ENCODE data around the gene GNE.

Gene GNE

DNA sequence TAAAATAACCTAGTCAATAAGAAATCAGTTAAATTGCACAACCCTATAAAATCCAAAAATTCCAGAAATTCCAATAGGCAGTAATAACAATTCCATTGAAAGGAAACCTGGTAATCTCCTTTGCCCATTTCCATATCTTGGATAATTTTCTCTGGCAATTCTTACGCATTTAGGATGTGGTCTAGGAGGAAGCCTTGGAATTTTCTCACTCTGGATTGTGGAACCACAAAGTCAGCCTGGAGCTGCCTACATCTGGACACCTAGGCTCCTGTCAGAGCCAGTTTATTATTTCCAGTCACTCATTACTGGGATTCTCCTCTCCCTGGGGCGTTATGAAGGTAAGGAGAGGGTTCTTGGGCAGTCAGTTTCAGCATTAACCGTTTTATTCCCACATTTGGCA is 40.3 kb upstream of the GNE start:
- no peak for TF ChIP-seq YY1 (IDR thresholded peaks at IDR 0.05; ENCODE audit: low read depth)
- no peak for TF ChIP-seq MAX (IDR thresholded peaks at IDR 0.05)
- TF ChIP-seq EGR1 (IDR thresholded peaks at IDR 0.05), result no peak
- TF ChIP-seq ZBTB7A (IDR thresholded peaks at IDR 0.05; ENCODE audit: low read depth), result no peak
- TF ChIP-seq NFIC (IDR thresholded peaks at IDR 0.05), result no peak
- TF ChIP-seq TCF12 (IDR thresholded peaks at IDR 0.05; ENCODE audit: low read depth), result no peak
- no peak for TF ChIP-seq RAD21 (IDR thresholded peaks at IDR 0.05; ENCODE audit: low read depth)
- no peak for TF ChIP-seq CREB1 (IDR thresholded peaks at IDR 0.05; ENCODE audit: low read depth)
- no peak for TF ChIP-seq FOXM1 (IDR thresholded peaks at IDR 0.05; ENCODE audit: borderline replicate concordance, low read depth)
- no peak for TF ChIP-seq REST (IDR thresholded peaks at IDR 0.05; ENCODE audit: low read depth)
- no peak for TF ChIP-seq EP300 (IDR thresholded peaks at IDR 0.05; ENCODE audit: borderline replicate concordance)
- no peak for TF ChIP-seq TEAD4 (IDR thresholded peaks at IDR 0.05)
- no peak for TF ChIP-seq TAF1 (IDR thresholded peaks at IDR 0.05; ENCODE audit: low read depth)
- TF ChIP-seq CEBPB (IDR thresholded peaks at IDR 0.05), result no peak
- TF ChIP-seq, protein P1, sequence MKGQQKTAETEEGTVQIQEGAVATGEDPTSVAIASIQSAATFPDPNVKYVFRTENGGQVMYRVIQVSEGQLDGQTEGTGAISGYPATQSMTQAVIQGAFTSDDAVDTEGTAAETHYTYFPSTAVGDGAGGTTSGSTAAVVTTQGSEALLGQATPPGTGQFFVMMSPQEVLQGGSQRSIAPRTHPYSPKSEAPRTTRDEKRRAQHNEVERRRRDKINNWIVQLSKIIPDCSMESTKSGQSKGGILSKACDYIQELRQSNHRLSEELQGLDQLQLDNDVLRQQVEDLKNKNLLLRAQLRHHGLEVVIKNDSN (IDR thresholded peaks at IDR 0.05), result no peak

- no peak for TF ChIP-seq EGR1 (IDR thresholded peaks at IDR 0.05)
- no peak for TF ChIP-seq CEBPB (IDR thresholded peaks at IDR 0.05)
- no peak for TF ChIP-seq RAD21 (IDR thresholded peaks at IDR 0.05; ENCODE audit: low read depth)
- TF ChIP-seq NFIC (IDR thresholded peaks at IDR 0.05), result no peak
- no peak for TF ChIP-seq YY1 (IDR thresholded peaks at IDR 0.05; ENCODE audit: low read depth)
- TF ChIP-seq TCF12 (IDR thresholded peaks at IDR 0.05; ENCODE audit: low read depth), result no peak
Observed at GRCh38 chr9:36297798-36298197, 39.5 kb upstream of the GNE start.

- TF ChIP-seq TAF1 (IDR thresholded peaks at IDR 0.05; ENCODE audit: low read depth) (no peak), REST (IDR thresholded peaks at IDR 0.05; ENCODE audit: low read depth) (no peak), TEAD4 (IDR thresholded peaks at IDR 0.05) (no peak), YY1 (IDR thresholded peaks at IDR 0.05; ENCODE audit: low read depth) (no peak), TCF12 (IDR thresholded peaks at IDR 0.05; ENCODE audit: low read depth) (no peak), MAX (IDR thresholded peaks at IDR 0.05) (no peak), EP300 (IDR thresholded peaks at IDR 0.05; ENCODE audit: borderline replicate concordance) (no peak)
Observed at GRCh38 chr9:36293918-36294317, 35.7 kb upstream of the GNE start.

DNA sequence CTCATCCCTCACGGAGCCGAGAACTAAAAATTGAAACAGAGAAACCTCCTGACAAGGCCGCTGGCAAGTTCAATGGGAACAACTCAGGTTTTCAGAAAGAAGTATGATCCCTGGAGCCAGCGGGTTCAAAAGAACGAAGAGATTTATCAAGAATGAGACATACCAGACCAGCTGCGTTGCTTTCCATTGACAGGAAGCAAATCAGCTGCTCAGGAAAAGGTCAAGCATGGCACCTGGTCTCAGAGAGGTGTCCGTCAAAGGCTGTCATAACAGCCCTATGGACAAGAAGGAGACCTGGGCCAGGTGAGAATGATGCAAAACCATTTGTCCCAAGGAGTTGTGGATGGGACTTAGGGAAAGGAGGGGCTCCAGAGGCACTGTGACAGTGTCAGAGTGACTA is 34.9 kb upstream of the GNE start:
- TF ChIP-seq YY1 (IDR thresholded peaks at IDR 0.05; ENCODE audit: low read depth) (no peak), TAF1 (IDR thresholded peaks at IDR 0.05; ENCODE audit: low read depth) (no peak), TCF12 (IDR thresholded peaks at IDR 0.05; ENCODE audit: low read depth) (no peak), RAD21 (IDR thresholded peaks at IDR 0.05; ENCODE audit: low read depth) (no peak), CREB1 (IDR thresholded peaks at IDR 0.05; ENCODE audit: low read depth) (no peak), TEAD4 (IDR thresholded peaks at IDR 0.05) (no peak), ZBTB7A (IDR thresholded peaks at IDR 0.05; ENCODE audit: low read depth) (no peak), MAX (IDR thresholded peaks at IDR 0.05) (no peak), EGR1 (IDR thresholded peaks at IDR 0.05) (no peak), FOXM1 (IDR thresholded peaks at IDR 0.05; ENCODE audit: borderline replicate concordance, low read depth) (no peak)

- TF ChIP-seq ZBTB7A (IDR thresholded peaks at IDR 0.05; ENCODE audit: low read depth) (no peak), CREB1 (IDR thresholded peaks at IDR 0.05; ENCODE audit: low read depth) (no peak), TAF1 (IDR thresholded peaks at IDR 0.05; ENCODE audit: low read depth) (no peak), FOXM1 (IDR thresholded peaks at IDR 0.05; ENCODE audit: borderline replicate concordance, low read depth) (no peak), MAX (IDR thresholded peaks at IDR 0.05) (no peak)
Observed at GRCh38 chr9:36292641-36293040, 34.4 kb upstream of the GNE start.

DNA sequence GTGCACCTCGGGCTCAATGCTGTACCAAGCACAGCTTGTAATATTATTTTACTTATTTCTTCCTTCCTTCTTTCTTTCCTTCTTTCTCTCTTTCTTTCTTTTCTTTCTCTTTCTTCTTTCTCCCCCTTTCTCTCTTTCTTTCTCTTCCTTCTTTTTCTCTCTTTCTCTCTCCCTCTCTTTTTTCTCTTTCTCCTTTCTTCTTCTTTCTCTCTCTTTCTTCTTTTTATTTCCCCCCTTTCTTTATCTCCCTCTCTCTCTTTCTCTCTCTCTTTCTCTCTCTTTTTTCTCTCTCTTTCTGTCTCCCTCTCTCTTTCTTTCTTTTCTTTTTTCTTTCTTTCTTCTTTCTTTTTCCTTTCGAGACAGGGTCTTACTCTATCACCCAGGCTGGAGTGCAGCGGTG is 32.7 kb upstream of the GNE start:
- TF ChIP-seq CREB1 (IDR thresholded peaks at IDR 0.05; ENCODE audit: low read depth), result no peak
- no peak for TF ChIP-seq REST (IDR thresholded peaks at IDR 0.05; ENCODE audit: low read depth)
- no peak for TF ChIP-seq CEBPB (IDR thresholded peaks at IDR 0.05)
- TF ChIP-seq TAF1 (IDR thresholded peaks at IDR 0.05; ENCODE audit: low read depth), result no peak
- no peak for TF ChIP-seq RAD21 (IDR thresholded peaks at IDR 0.05; ENCODE audit: low read depth)
- TF ChIP-seq FOXM1 (IDR thresholded peaks at IDR 0.05; ENCODE audit: borderline replicate concordance, low read depth), result no peak
- TF ChIP-seq NFIC (IDR thresholded peaks at IDR 0.05), result no peak
- no peak for TF ChIP-seq ZBTB7A (IDR thresholded peaks at IDR 0.05; ENCODE audit: low read depth)
- no peak for TF ChIP-seq TCF12 (IDR thresholded peaks at IDR 0.05; ENCODE audit: low read depth)
- TF ChIP-seq EP300 (IDR thresholded peaks at IDR 0.05; ENCODE audit: borderline replicate concordance), result no peak
- no peak for TF ChIP-seq EGR1 (IDR thresholded peaks at IDR 0.05)
